Measurements from ENCODE around the gene BLM. TPM values are rescaled to one million over a fixed set of nuclear protein-coding genes. Genes with fewer than 3 reads are reported as not detected.
"Not testable (repeated sequence)": the region's sequence is repeated elsewhere in the genome, so short reads cannot be mapped to it uniquely, and the experiment has no call there.

Gene BLM
- total RNA-seq, 1 donor from 2014 or later, result 58.0 TPM

DNA sequence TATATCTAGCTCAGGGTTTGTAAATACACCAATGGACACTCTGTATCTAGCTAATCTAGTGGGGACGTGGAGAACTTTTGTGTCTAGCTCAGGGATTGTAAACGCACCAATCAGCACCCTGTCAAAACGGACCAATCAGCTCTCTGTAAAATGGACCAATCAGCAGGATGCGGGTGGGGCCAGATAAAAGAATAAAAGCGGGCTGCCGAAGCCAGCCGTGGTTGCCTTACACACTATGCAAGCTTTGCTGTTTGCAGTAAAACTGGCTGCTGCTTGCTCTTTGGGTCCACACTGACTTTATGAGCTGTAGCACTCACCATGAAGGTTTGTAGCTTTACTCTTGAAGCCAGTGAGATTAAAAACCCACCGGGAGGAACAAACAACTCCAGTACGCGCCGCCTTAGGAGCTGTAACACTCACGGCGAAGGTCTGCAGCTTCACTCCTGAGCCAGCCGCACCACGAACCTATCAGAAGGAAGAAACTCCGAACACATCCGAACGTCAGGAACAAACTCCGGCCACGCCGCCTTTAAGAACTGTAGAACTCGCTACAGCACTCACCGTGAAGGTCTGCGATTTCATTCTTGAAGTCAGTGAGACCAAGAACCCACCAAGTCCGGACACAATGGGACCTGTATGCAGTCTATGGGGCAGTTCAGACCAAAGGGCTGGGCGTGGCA, 109.2 kb downstream of the BLM start:
- H3K4me3 ChIP-seq; H3K79me2 ChIP-seq (ENCODE audit: low read depth); H3K4me3 Mint-ChIP-seq: not testable (repeated sequence)

DNA sequence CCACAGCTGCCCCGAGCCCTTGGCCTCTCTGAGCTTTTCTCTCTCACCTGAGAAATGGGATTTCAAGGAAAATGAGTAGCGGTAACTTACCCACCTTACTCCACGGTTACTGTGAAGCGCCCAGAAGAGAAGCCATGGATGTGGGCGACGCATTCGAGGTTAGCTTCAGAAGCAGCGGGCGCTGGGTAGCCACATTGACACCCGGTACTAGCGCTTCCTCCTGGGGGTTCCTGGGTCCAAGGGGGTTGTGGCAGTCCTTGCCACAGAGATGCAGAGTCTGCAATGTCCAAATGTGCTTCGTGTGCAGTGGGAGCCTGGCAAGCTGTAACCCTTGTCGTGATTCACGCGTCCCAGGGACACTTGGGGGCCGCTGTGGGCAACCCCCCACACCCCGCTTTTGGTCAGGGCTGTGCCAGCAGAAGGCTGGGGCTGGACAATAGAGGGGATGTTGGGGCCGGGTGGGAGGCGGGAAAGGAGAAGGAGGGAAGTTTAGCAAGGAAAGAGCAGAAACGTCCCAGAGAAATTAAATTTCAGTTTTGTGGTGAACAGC, 109.8 kb downstream of the BLM start:
- Mint-ChIP-seq H3K9me3 (peaks cover 6% of the 10 kb centered on the region), H3K27ac (no peak overlapping the region), H3K4me3 (no peak overlapping the region), H3K36me3 (no peaks in the 10 kb centered on the region), H3K27me3 (ENCODE audit: insufficient read depth, low read depth) (peaks cover 16% of the 10 kb centered on the region), H3K4me1 (peaks cover 31% of the 10 kb centered on the region)
- Histone ChIP-seq H3K27me3 (no peaks in the 10 kb centered on the region), H3K79me2 (ENCODE audit: low read depth) (no peaks in the 10 kb centered on the region), H3K4me1 (no peaks in the 10 kb centered on the region), H3K27ac (no peak overlapping the region), H3K4me3 (no peak overlapping the region), H2AFZ (replicated peaks) (no peak overlapping the region), H3K36me3 (no peaks in the 10 kb centered on the region), H3K4me2 (no peak overlapping the region), H3K9ac (no peak overlapping the region), H3F3A (ENCODE audit: low read depth) (no peaks in the 10 kb centered on the region), H4K20me1 (ENCODE audit: low read depth) (no peaks in the 10 kb centered on the region), H3K9me3 (ENCODE audit: low read depth) (no peaks in the 10 kb centered on the region)
- no peak for DNase-seq (ENCODE audit: low spot score)
- TF ChIP-seq CTCF (IDR thresholded peaks at IDR 0.05), result no peak
- no peak for TF ChIP-seq EZH2phosphoT487 (IDR thresholded peaks at IDR 0.05)
- no peak for TF ChIP-seq EZH2 (IDR thresholded peaks at IDR 0.05)

More for the DNA sequence above, 109.2 kb downstream of the BLM start:
- Mint-ChIP-seq H3K27me3 (ENCODE audit: insufficient read depth, low read depth) (peaks cover 18% of the 10 kb centered on the region), H3K4me1 (peaks cover 31% of the 10 kb centered on the region)
- not testable (repeated sequence) for H3K9me3 ChIP-seq (ENCODE audit: low read depth); H4K20me1 ChIP-seq (ENCODE audit: low read depth); H2AFZ ChIP-seq (replicated peaks); H3F3A ChIP-seq (ENCODE audit: low read depth); H3K27me3 ChIP-seq; H3K27ac Mint-ChIP-seq; DNase-seq (ENCODE audit: low spot score); H3K9ac ChIP-seq; H3K36me3 ChIP-seq; H3K36me3 Mint-ChIP-seq; H3K4me2 ChIP-seq; H3K9me3 Mint-ChIP-seq; H3K27ac ChIP-seq; H3K4me1 ChIP-seq

GRCh38 chr15:90828111-90828510, 111.0 kb downstream of the BLM start:
- Histone ChIP-seq H3K4me3 (no peak overlapping the region), H3K79me2 (ENCODE audit: low read depth) (no peaks in the 10 kb centered on the region), H3K27ac (no peak overlapping the region), H3K36me3 (no peaks in the 10 kb centered on the region), H4K20me1 (ENCODE audit: low read depth) (no peaks in the 10 kb centered on the region), H2AFZ (replicated peaks) (no peak overlapping the region), H3K9ac (no peak overlapping the region), H3K9me3 (ENCODE audit: low read depth) (no peaks in the 10 kb centered on the region), H3K4me2 (no peak overlapping the region), H3K4me1 (no peaks in the 10 kb centered on the region), H3F3A (ENCODE audit: low read depth) (no peaks in the 10 kb centered on the region), H3K27me3 (no peaks in the 10 kb centered on the region)
- peaks cover 16% of the 10 kb centered on the region for H3K27me3 Mint-ChIP-seq (ENCODE audit: insufficient read depth, low read depth)
- DNase-seq (ENCODE audit: low spot score), result no peak
- H3K4me3 Mint-ChIP-seq, result no peak overlapping the region
- peaks cover 6% of the 10 kb centered on the region for H3K9me3 Mint-ChIP-seq
- TF ChIP-seq EZH2phosphoT487 (IDR thresholded peaks at IDR 0.05), result no peak
- no peak for TF ChIP-seq CTCF (IDR thresholded peaks at IDR 0.05)
- TF ChIP-seq EZH2 (IDR thresholded peaks at IDR 0.05), result no peak
- H3K4me1 Mint-ChIP-seq, result peaks cover 24% of the 10 kb centered on the region
- no peak overlapping the region for H3K27ac Mint-ChIP-seq
- no peaks in the 10 kb centered on the region for H3K36me3 Mint-ChIP-seq

GRCh38 chr15:90829126-90829525, 112.0 kb downstream of the BLM start:
- no peak overlapping the region for H3K4me3 Mint-ChIP-seq
- no peaks in the 10 kb centered on the region for H3K36me3 Mint-ChIP-seq
- peaks cover 6% of the 10 kb centered on the region for H3K9me3 Mint-ChIP-seq
- no peak overlapping the region for H3K4me2 ChIP-seq
- H3K4me1 Mint-ChIP-seq, result peaks cover 19% of the 10 kb centered on the region
- no peaks in the 10 kb centered on the region for H3K36me3 ChIP-seq
- no peaks in the 10 kb centered on the region for H4K20me1 ChIP-seq (ENCODE audit: low read depth)
- no peaks in the 10 kb centered on the region for H3K79me2 ChIP-seq (ENCODE audit: low read depth)
- H3K4me1 ChIP-seq, result no peaks in the 10 kb centered on the region
- TF ChIP-seq EZH2phosphoT487 (IDR thresholded peaks at IDR 0.05), result no peak
- no peak for TF ChIP-seq EZH2 (IDR thresholded peaks at IDR 0.05)
- no peak for TF ChIP-seq CTCF (IDR thresholded peaks at IDR 0.05)
- no peak overlapping the region for H3K27ac ChIP-seq
- no peak overlapping the region for H3K9ac ChIP-seq
- H2AFZ ChIP-seq (replicated peaks), result no peak overlapping the region
- H3K27ac Mint-ChIP-seq, result no peak overlapping the region
- no peaks in the 10 kb centered on the region for H3F3A ChIP-seq (ENCODE audit: low read depth)
- DNase-seq (ENCODE audit: low spot score), result no peak
- no peaks in the 10 kb centered on the region for H3K9me3 ChIP-seq (ENCODE audit: low read depth)
- no peaks in the 10 kb centered on the region for H3K27me3 ChIP-seq
- no peak overlapping the region for H3K4me3 ChIP-seq
- peaks cover 14% of the 10 kb centered on the region for H3K27me3 Mint-ChIP-seq (ENCODE audit: insufficient read depth, low read depth)

All from neural progenitor cell (in vitro differentiated cells).